ENCODE results near the gene TMEM80. TPM values are rescaled to one million over a fixed set of nuclear protein-coding genes. Genes with fewer than 3 reads are reported as not detected.

Gene TMEM80
- total and polyA plus RNA-seq, 10 of the 15 experiments (the other 5 are each of a cell fraction or from before 2014, with no cell fraction given) = 6.7 to 30.9 (median 20.7) TPM

GRCh38 chr11:660281-660680 lies 35.3 kb upstream of the TMEM80 start (continued):
- TF ChIP-seq ATF2 (IDR thresholded peaks at IDR 0.05; ENCODE audit: low read length) = no peak
- no peak for TF ChIP-seq SP1 (IDR thresholded peaks at IDR 0.05; ENCODE audit: low read depth, low read length)
- no peak for TF ChIP-seq SREBF2 (IDR thresholded peaks at IDR 0.05; ENCODE audit: low read length)
- no peak for TF ChIP-seq KDM1A (IDR thresholded peaks at IDR 0.05; ENCODE audit: borderline replicate concordance)
- no peak for TF ChIP-seq BCL3 (IDR thresholded peaks at IDR 0.05; ENCODE audit: borderline replicate concordance, insufficient read depth, low read depth, low read length, poor library complexity, severe bottlenecking)
- no peak for TF ChIP-seq HDAC6 (IDR thresholded peaks at IDR 0.05; ENCODE audit: unreplicated experiment)
- TF ChIP-seq RB1 (IDR thresholded peaks at IDR 0.05; ENCODE audit: borderline replicate concordance) = no peak
- TF ChIP-seq BHLHE40 (IDR thresholded peaks at IDR 0.05; ENCODE audit: borderline replicate concordance in 1 of 2, low read depth in 2 of 2, low read length in 1 of 2) = no peak

Data from GM12878 (cell line).